Smooth muscle cell of the brain vasculature (primary cell): Measurements from ENCODE around the gene MSL3.

Experiments used
- DNase-seq: peaks from one replicate; pipeline ENCODE4 v3.0.0-alpha.2; 2012; ENCODE audit warnings: low read depth, low spot score

Gene MSL3, protein sequence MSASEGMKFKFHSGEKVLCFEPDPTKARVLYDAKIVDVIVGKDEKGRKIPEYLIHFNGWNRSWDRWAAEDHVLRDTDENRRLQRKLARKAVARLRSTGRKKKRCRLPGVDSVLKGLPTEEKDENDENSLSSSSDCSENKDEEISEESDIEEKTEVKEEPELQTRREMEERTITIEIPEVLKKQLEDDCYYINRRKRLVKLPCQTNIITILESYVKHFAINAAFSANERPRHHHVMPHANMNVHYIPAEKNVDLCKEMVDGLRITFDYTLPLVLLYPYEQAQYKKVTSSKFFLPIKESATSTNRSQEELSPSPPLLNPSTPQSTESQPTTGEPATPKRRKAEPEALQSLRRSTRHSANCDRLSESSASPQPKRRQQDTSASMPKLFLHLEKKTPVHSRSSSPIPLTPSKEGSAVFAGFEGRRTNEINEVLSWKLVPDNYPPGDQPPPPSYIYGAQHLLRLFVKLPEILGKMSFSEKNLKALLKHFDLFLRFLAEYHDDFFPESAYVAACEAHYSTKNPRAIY

DNA sequence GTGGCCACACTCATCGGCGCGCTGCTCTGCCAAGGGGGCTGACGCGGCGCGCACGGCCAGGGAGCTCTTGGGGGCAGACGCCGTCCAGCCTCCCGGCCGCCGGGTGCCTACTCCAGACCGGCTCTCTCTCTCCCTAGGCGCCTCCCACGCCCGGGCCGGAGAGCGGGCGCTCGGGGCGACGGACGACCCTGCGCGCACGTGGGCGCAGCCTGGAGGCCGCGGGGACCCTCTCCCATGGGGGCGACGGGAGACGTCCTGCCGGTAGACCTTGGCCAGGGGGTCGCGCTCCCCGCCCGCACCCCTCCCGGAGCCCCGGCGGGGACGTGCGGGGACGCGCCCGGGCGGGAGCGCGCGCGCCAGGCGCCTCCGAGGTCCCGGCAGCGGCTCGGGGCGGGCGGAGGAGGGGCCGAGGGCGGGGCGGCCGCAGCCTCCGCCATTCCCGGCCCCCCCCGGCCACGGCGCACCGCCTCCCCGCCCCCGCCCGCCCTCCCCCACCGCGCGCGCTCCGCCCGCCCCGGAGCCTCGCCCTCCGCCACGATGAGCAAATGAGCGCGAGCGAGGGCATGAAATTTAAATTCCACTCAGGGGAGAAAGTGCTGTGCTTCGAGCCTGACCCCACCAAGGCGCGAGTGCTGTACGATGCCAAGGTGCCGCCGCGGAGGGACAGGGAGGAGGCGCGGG lies at the start of gene MSL3:
Gene MSL3, plus strand, starts transcription at position 519 of the 681 bp plus-strand sequence. Its CDS starts 27 bp downstream, at position 546.
- DNase-seq = no peak

GRCh38 chrX:11722304-11722703 lies 35.7 kb upstream of the MSL3 start:
- DNase-seq = no peak

DNA sequence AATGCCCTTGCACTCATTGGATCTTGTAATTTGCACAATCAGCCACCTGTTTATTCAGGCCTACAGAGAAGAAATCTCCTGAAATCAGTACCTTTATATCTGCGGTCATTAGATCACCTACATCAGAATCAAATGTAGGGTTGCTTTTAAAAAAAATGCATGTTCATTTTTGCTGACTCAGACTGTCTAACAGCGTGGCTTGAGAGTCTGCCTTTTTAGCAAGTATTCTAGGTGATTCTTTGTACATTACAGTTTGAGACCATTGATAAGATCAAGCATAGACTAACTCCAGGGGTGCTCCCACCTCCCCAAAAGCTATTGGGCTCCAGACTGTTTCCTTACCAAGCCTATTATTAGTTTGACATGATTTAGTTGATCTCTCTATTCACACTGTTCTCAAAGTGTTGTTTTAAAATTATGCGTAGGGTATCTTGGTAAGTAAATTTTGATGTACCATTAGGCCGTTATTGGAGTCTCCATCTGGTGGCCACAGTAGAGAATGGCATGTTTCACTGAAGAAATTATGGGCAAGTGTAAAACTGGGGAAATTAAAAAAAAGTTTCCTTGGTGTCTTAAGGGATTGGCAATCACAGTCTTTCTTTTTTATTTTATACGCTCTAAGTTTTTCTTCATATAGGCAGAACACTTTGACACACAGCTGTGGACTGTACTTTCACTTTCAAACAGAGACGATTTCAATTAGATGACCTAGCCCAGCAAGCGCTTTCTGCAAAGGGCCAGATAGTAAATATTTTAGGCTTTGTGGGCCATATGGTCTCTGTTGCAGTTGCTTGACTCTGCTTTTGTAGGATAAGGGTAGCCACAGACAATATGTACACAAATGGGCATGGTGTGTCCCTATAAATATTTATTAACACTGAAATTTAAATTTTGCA lies 33.7 kb upstream of the MSL3 start:
- peak; percentile 10 for DNase-seq

DNA sequence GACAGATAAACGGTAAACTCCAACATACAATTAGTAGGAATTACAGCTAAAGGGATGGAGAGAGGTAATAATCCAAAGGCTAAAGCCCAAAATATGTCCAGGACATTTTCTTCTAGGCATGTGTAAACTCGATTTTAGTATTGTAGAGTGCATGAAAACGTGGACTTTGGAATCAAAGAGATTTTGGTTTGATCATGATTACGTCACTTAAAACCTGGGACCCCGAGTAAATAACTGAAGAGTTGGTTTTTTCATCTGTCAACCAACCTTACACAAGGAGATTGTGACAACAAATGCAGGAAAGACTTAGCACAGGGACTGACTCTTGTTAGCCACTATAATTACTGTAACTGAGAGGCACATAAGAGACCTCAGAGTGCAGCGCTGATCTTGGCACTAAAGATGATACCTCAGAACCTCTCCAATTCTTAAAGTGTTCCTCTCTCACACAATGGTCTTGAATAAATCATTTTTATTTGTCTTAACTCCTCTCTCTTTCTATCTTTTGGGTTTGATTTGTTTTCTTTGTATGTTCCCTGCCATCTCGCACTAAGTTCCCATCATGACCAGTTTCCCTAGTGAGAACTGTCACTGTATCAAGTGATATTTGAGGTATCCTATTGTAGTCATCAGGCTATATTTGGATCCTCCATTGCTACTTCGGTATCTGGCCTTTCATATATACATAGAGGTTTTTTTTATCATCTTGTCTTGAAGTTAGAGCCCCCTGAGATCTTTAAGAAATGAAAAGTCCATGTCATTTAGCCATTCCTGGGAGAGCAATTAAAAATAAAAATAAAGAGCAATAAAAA lies 32.2 kb upstream of the MSL3 start:
- no peak for DNase-seq

GRCh38 chrX:11728556-11728955 lies 29.5 kb upstream of the MSL3 start:
- no peak for DNase-seq

- DNase-seq = no peak
These were observed 24.4 kb upstream of the MSL3 start for GRCh38 chrX:11733614-11734013.

DNA sequence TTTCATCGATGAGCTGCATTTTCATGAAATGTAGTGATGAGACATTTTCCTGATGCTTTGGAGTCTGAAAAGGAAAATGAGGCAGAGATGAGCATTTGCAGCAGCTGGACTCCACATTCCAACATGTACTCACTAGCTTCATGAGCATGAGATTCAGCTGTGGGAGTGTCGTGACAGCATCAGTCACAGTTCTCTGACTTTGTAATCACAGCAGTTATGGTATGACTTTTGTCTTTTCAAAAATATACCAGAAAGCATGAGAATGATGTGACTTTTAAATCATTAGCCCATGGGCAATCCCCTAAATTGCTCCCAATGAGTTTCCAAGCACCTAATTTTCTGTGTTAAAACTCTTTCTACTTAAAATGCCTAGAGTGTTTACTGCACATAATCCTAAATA lies 18.3 kb upstream of the MSL3 start:
- DNase-seq = no peak

GRCh38 chrX:11740794-11741193 lies 17.2 kb upstream of the MSL3 start:
- no peak for DNase-seq

- DNase-seq = no peak
These were observed 16.5 kb upstream of the MSL3 start for GRCh38 chrX:11741574-11741973.

GRCh38 chrX:11745881-11746280 lies 12.2 kb upstream of the MSL3 start:
- no peak for DNase-seq

DNA sequence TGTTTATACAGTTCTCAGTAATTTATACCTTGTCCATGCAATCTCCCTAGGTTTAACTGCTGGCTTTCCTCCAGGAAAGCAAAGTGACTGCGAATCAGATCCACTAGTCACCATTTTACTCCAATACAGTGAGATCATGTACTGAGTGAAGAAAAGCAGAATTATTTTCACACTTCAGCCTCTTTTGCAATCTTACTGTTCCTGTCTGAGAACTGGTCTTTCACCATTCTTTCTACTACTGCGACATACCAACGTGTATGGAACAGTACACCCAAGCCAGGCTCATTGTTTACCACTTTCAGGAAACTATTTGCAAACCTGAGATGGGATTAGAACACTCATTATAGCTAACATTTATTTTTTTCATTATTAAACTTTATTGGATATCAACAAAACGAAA lies 8.0 kb upstream of the MSL3 start:
- DNase-seq = no peak

DNA sequence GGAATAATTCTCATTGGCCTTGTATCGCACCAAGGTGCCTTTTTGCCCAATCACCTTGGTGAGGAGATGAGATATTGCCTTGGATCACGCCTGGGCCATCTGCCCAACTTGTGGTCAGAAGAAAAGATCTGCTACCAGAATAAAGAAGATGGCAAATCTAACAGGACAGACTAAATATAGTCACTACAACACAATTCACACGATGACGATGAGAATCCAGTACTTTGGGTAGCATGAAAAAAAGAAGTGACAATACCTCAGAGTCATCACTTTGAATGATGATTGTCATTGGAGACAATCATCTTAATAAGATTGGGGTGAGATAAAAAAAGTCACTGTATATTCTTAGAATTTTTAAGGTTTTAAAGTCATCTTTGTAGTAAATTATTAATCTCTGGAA lies 7.3 kb upstream of the MSL3 start:
- DNase-seq = no peak

DNA sequence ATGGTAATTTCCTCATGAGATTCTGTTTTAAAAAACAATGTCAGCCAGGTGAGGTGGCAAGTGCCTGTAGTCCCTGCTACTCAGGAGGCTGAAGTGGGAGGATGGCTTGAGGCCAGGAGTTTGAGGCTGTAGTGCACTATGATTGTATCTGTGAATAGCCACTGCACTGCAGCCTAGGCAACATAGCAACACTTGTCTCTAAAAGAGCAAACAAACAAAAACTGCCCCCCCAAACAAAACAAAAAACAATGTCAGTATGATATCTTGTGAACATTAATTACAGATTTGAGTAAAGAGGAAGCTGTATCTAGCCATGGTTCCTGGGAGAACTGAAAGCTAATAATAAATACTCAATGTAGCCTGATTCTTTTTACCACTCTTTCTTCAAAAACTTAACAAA lies 6.8 kb upstream of the MSL3 start:
- DNase-seq = no peak

GRCh38 chrX:11753668-11754067 lies 4.4 kb upstream of the MSL3 start:
- no peak for DNase-seq

GRCh38 chrX:11754958-11755645 lies 2.9 kb upstream of the MSL3 start:
- no peak for DNase-seq

GRCh38 chrX:11755724-11756123 lies 2.3 kb upstream of the MSL3 start:
- no peak for DNase-seq

DNA sequence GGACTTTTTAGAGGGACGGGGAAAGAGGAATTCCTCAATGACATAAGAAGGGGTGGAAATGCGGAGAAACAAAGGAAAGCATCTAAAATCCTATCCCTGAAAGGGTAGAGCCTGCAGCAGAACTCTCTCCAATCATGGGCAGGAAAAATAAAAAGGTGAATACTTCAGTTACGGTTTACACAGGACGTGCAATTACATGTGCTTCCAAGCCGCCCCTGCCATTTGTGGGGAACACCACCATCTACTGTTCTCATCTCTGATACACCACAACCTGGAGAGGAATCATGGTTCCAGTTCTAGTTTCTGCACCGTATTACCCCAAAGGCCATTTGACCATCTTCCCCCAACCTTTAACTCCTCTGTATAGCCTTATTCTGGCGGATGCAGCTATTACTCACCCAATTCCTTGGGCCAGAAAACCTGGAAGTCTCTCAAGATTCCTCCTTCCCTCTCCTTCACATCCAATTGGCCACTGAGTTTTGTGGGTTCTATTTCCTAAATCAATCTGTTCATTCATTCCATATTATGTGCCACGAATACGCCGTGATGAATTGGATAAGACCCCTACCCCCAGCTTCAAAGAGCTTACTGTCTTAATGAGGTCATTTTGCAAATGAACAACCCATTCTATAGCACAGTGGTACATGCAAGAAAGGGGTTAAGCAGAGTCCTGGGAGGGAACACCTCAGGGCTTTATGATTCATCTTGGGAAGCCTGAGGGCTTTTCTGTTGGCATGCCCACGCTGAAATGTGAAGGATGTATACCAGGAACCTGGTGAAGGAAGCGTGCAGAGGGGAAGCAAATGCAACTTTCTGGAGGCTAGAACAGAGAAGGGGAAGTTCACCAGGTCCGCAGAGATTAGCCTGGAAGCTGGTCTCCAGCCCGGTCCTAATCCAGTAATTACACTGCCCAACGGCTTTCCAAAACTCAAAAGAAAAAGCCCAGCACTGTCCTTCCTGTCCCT lies 1.4 kb upstream of the MSL3 start:
- no peak for DNase-seq

DNA sequence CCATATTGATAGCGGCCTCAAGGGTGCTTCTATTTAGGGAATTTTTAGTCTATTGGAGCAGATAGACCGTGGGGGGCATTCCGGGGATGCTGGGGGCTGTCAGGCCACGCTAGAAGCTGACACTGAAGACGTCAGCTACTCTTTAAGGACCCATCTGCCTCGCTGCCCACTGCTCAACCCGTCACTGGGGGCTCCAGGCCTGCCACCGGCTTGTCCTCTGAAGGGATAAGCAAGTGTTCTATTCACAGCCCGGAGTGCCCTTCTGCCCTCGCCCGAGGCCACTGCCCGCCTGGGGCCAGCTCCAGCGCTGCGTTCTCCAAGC lies 679 bp upstream of the MSL3 start:
- DNase-seq = no peak

GRCh38 chrX:11758400-11759171 lies 549 bp downstream of the MSL3 start:
- peak; percentile 37 for DNase-seq
